ENCODE data around the gene ARL2.
"Not testable (repeated sequence)": the region's sequence is repeated elsewhere in the genome, so short reads cannot be mapped to it uniquely, and the experiment has no call there.

Gene ARL2

GRCh38 chr11:65013888-65014725 lies at the start of gene ARL2:
Gene ARL2 (plus strand): TSS chr11:65014160. CDS start chr11:65014208, 48 bp downstream.
- peak; percentile 75 for DNase-seq (ENCODE audit: low read depth)

DNA sequence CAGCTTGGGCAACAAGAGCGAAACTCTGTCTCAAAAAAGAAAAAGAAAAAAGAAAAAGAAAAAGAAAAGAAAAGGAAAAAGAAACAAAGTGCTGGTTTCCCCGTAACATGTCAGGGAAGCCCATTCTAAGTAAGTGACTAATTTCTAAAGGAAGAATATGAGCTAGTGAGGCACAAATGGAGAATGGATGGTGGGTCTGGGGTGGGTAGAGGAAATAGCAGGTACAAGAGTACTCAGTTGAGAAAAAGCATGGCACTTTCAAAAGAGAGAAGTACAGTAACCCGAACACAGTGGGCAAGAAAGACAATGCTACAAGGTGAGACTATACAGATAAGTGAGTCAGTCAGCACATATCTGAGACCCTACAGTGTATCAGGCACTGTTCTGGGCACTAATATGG lies 46.6 kb upstream of the ARL2 start:
- no peak for DNase-seq (ENCODE audit: low read depth)

GRCh38 chr11:64969209-64969608 lies 44.8 kb upstream of the ARL2 start:
- no peak for DNase-seq (ENCODE audit: low read depth)

DNA sequence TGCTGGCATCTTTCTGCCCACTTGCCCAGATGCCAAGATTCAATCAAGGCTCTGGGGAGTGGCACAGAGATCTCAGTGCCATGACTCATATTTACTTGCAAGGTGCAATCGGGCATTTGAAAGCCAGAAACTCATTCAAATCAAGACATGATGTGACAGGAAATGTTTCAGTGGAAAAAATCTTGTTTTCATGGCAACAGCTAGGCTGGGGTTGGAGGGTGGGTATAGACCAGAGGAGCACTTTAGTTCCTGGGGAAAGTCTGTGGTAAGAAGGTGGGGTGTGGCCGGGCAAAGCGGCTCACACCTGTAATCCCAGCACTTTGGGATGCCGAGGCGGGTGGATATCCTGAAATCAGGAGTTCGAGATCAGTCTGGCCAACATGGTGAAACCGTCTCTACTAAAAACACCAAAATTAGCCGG lies 43.2 kb upstream of the ARL2 start:
- no peak for DNase-seq (ENCODE audit: low read depth)

GRCh38 chr11:64971421-64972233 lies 42.3 kb upstream of the ARL2 start, which contains the start of gene MAJIN:
Gene MAJIN (minus strand): TSS chr11:64972108. CDS start chr11:64959405, 12,703 bp downstream.
- no peak for DNase-seq (ENCODE audit: low read depth)

- DNase-seq (ENCODE audit: low read depth): no peak
These were observed 39.8 kb upstream of the ARL2 start for GRCh38 chr11:64974124-64974523.

DNA sequence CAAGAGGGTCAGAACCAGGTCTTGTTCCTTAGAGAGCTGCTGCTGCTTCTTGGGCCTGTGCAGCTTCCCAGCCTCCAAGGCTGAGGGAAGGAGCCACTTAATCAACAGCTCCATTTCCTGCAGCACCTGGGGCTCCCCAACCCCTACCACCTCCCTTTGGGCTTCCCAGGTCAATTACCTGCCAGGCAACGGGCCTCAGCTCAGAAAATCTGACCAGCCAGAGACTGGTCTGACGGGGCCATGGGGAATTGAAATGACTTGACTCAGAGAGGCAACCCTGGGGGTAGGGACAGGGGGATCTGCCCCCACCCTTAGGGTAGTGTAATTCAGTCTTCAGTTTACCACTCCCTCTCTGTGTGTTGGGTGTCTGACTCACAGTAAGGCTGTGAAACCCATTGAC lies 37.3 kb upstream of the ARL2 start:
- no peak for DNase-seq (ENCODE audit: low read depth)

- DNase-seq (ENCODE audit: low read depth): not testable (repeated sequence)
These were observed 30.6 kb upstream of the ARL2 start for GRCh38 chr11:64983339-64983738.

DNA sequence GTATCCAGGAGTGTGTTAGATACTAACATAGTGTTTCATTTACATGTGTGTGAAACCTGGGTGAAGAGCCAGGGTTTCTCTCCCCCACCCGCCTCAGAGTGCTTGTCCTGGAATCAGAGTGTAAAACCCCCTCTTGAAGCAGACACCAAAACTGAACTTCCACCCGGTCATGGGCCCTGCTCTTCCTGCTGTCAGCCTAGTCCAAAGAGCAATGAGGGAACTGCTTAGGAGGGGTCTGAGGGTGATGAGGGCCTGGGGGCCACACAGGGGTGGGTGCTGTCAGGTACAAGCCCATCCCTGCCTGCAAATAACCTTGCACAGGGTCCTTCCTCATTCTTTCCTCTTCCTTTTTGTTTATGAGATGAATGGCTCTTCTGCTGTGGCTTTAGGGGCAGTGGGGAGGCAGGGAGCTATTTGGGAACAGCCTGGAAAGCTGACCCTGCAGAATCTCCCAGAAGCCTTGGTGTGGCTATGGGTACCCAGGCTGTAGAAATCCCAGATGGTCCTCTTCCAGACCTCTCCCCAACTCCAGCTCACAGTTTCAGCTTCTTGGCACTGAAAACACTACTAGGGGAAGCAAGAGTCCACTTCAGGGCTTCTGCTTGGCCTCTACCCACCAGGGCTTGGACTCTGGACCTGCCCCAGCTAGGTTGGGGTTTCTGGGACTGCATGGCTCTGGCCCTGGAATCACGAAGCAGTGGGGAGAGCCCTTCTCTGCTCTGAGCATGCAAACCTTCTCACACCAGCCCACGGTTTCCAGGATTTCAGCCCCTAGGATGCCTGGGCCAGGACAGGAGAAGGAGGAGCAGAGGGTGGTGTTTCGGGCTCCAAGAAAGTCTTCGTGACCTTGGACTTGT lies 25.7 kb upstream of the ARL2 start:
- DNase-seq (ENCODE audit: low read depth): no peak

DNA sequence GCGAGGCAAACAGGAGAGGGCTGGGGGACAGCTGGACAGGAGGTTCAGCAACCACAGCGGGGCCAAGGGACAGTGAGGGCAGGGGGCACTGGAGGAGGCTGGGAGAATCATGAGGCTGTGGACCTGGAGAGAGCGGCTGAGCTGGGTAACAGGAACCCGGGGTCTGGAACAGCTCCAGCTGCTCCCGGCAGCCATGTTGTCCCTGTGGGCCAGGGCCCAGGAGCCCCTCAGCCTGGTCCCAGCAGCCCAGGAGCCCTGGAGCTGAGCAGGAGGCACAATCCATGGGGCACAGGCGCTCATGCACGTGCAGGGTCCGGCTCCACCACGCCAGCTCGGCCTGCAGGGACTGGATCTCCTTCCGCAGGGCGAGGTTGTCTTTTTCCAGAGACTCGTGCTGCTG lies 24.5 kb upstream of the ARL2 start:
- no peak for DNase-seq (ENCODE audit: low read depth)

GRCh38 chr11:64990222-64990923 lies 23.6 kb upstream of the ARL2 start:
- DNase-seq (ENCODE audit: low read depth): no peak

DNA sequence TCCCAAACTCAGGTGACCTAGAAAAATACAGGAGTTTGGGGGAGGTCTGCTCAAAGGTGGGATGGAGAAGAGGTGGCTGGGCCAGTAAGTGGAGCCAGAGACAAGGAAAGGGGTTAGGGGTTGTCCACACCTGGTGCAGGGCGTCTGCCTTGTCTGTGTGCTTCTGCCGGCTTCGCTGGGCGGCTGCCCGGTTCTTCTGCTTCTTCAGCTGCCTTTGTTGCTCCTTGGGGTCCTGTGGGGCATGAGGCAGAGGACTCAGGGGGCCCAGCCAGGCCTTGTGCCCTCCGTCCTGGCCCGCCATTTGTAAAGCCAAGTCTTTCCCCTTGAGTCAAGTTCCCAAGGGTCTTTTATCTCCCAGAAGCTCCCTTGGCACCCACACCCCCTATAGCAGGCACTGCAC lies 19.6 kb upstream of the ARL2 start:
- no peak for DNase-seq (ENCODE audit: low read depth)

DNA sequence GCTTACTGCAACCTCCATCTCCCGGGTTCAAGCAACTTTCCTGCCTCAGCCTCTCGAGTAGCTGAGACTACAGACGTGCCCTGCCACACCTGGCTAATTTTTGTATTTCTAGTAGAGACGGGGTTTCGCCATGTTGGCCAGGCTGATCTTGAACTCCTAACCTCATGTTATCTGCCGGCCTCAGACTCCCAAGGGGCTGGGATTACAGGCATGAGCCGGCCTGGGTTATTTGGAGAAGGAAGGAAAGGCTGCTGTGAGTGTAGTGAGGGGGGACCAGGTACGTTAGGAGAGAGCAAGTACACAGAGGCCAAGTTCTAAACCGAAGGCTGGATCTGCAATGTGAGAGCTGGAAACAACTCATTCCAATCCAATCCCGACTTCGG lies 17.6 kb upstream of the ARL2 start:
- no peak for DNase-seq (ENCODE audit: low read depth)

GRCh38 chr11:64996710-64997380 lies 17.1 kb upstream of the ARL2 start, which contains the start of gene BATF2:
Gene BATF2 (minus strand): TSS chr11:64996971. CDS start chr11:64996914, 57 bp downstream.
- no peak for DNase-seq (ENCODE audit: low read depth)

- no peak for DNase-seq (ENCODE audit: low read depth)
These were observed 15.8 kb upstream of the ARL2 start for GRCh38 chr11:64998141-64998540.

DNA sequence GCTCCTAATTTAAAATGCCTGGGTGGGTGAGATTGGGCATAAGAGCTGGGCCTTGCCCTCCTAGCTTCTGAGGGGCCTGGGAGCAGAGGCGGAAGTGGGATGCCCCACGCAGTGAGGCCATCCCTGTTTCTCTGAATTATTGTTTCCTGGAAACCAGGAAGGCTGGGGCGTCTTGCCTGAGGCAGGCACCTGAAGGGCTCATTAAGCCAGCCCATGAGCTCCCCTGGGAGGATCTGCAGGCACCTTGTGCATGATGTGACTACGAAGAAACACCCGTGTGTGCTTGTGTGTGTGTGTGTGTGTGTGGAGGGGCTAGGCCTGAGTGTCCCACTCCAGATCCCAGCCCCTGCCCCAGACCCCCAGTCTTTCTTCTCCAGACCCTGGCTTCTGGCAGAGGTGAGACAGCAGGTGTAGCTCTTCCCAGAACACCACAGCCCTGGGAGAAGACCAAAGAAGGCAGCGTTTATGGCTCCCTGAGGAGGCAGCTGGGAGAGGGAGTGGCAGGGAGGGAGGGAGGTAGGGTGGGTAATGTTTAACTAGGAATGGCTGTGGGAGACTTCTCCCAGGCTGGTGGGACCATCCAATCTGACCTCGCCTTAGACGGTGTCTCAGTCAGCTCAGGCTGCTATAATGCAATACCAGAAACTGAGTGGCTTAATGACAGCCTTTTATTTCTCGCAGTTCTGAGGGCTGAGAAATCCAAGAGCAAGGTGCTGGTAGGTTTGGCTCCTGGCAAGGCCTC lies 15.1 kb upstream of the ARL2 start:
- no peak for DNase-seq (ENCODE audit: low read depth)

- DNase-seq (ENCODE audit: low read depth): no peak
These were observed 14.5 kb upstream of the ARL2 start for GRCh38 chr11:64999478-64999877.

- DNase-seq (ENCODE audit: low read depth): no peak
These were observed 11.3 kb upstream of the ARL2 start for GRCh38 chr11:65002706-65003105.

- no peak for DNase-seq (ENCODE audit: low read depth)
These were observed 10.7 kb upstream of the ARL2 start for GRCh38 chr11:65003282-65003681.

GRCh38 chr11:65003968-65004367 lies 10.0 kb upstream of the ARL2 start:
- DNase-seq (ENCODE audit: low read depth): not testable (repeated sequence)
